Left renal pelvis (tissue), 4 donors: Measurements from ENCODE around the gene TH. TPM values are rescaled to one million over a fixed set of nuclear protein-coding genes. Genes with fewer than 3 reads are reported as not detected.
"Not testable (repeated sequence)": the region's sequence is repeated elsewhere in the genome, so short reads cannot be mapped to it uniquely, and the experiment has no call there.

Experiments
- DNase-seq, 4 donors: peaks; one replicate each; pipeline ENCODE4 v3.0.0-alpha.2; 2013; ENCODE audit warnings: low read depth in 4 of 4, low spot score in 3 of 4
- polyA plus RNA-seq, 4 donors: library from polyadenylated mRNA; unstranded; fragments of 120-200 nt; gene quantifications; one replicate each; pipeline ENCODE4 v1.2.1, GENCODE V29; 2013; ENCODE audit not compliant: insufficient read length in 4 of 4

TH gene
- polyA plus RNA-seq, 4 donors = 0.83 to 2.7 (median 1.1) TPM

- no peak for DNase-seq
Measured at GRCh38 chr11:2179516-2179915, 7.9 kb upstream of the TH start.

DNA sequence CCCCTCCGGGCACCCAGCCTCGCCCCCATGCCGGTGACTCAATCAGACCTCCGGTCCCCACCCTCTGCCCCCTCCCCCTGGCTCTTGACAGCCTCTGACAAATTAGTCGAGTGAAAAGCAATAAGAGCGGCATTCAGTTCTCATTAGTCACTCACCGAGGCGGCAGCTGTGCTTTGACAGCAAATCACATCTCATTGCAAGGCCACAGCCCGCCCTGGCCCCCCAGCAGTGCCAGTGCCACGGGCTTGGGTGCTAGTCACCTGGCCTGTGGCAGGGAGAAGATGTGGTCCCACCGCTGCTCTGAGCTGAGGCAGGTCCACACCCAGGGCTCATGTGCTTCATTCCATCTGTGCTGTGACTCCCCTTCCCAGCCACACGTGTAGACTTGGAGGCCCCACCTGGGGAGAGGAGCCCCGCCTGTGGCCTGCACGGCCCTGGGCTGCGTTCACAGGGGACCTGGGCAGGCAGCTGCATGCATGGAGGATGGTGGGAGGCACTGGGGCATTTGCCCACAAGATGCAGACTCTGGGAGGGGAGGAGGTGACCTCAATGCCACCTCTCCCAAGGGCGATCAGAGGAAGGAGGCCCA is 7.4 kb upstream of the TH start:
- DNase-seq = no peak

GRCh38 chr11:2178055-2178773 is 6.6 kb upstream of the TH start:
- DNase-seq = not testable (repeated sequence)

GRCh38 chr11:2177076-2177475 is 5.5 kb upstream of the TH start:
- no peak for DNase-seq

DNA sequence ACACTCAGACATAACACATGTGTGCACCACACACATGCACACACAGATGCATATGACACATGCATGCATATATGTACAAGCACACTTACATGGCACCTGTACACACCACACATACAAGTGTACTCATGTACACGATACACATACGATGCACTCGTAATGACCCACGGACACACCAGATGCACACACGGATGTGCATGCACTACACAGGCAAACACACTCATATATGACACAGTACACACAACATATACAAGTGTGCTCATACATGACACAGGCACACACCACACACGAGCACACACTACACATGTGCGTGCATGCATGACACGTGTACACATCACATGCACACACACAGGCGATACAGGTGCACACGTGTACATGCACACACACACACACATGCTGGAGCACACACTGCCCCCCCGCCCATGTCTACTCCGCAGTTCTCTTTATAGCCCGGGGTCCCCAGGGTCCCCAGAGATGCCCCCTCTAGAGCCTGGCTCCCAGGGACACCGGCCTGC is 4.8 kb upstream of the TH start:
- DNase-seq = no peak

- no peak for DNase-seq
Measured at GRCh38 chr11:2175659-2176058, 4.0 kb upstream of the TH start.

GRCh38 chr11:2174361-2174760 is 2.7 kb upstream of the TH start:
- DNase-seq = no peak

DNA sequence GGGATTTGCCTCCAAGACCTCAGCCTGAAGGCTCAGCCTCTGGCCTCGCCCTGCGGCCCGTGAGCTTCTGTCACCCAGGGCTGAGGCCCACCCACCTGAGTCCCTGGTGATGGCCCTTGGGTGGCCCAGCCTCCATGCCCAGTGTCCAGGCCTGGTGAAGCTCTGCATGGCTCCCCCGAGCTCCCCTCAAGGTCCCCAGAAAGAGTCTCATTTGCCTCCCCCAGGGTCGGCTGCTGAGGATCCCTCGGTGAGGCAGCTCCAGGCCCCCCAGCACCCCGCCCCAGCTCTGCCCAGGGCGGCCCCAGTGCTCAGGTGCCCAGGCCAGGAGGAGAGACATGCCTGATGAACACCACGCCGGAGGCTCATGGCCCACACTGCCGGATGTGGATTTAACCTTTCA is 2.1 kb upstream of the TH start:
- no peak for DNase-seq

DNA sequence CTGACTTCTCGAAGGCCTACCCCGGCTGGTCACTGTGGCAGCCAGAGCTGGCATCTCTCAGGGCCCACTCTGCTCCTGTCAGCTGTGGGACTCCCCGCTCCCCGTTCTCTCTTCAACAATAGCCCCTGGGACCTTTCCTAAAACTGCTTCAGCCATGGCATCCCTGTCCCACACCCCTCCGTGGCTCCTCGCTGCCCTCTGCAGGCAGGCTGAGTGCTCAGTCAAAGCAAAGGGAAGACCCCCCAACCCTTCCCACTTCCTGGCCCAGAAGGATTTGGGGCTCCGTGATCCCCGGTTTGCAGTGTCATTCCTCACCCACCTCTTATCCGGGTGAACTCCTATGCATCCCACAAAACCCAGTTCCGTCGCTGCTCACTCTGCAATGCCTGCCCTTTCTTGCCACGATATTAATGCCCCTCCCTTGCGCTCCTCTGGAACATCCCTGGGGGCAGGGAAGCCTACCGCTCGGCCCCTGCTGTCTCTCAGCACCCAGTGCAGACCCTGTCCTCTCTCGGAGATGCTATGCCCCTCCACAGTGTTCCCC is 1.6 kb upstream of the TH start:
- no peak for DNase-seq

DNA sequence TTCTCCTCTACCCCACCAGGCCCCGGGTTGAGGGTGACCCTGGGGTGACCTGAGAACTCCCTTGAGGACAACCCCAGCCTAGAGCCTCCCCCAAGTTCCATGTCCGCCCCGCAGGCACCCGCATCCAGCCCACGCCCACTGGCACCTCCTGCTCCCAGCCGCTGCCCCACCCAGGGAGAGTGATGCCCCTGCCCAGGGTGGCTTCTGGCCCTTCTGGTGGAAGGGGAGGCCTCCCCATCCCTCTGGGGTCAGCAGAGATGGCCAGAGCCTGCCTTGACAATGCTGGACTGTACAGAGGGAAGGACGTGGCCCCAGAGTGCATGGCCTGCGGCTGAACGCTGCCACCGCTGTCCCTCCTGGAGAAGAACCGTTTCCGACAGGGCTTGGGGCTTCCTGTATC is 1.1 kb upstream of the TH start:
- DNase-seq = no peak

DNA sequence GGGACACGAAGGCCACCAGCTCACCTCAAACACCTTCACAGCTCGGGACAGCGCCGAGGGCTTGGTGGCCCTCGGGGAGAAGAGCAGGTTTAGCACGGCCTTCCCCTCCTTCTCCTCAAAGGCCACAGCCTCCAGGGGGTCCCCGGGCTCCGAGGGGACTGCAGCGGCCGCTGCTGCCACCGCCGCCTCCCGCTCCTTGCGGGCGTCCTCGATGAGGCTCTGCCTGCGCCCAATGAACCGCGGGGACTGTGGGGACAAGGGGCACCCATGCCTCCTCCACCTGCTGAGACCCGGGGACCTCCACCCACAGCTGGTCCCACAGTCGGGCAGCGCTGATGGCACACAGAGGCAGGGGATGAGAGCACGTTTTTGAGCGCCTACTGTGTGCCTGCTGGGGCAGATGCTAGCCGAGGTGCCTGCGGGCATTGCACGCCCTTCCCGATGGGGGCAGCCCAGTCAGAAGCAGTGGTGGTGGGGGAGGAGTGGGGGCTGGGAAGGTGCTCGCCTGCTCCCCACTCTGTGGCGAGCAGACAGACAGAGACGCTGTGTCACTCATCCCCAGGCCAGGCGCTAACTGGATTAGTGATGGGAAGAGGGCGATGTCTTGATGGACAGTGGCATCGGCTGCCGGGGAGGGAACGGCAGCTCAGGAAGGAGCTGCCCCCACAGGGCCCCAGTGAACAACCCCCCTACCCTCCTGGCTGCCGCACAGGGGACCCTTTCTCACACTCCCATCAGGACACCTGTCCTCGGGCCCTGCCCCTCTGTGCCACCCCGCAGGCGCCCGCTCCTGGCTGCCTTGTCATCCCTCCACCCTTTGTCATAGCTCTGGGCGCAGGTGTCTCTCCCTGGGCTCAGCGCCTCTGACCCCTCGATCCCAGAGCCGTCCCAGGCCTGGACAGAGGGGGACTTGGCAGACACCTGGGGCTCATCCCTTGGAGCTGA is 1.7 kb downstream of the TH start:
- DNase-seq = no peak

GRCh38 chr11:2169005-2169378 is 2.6 kb downstream of the TH start:
- no peak for DNase-seq

DNA sequence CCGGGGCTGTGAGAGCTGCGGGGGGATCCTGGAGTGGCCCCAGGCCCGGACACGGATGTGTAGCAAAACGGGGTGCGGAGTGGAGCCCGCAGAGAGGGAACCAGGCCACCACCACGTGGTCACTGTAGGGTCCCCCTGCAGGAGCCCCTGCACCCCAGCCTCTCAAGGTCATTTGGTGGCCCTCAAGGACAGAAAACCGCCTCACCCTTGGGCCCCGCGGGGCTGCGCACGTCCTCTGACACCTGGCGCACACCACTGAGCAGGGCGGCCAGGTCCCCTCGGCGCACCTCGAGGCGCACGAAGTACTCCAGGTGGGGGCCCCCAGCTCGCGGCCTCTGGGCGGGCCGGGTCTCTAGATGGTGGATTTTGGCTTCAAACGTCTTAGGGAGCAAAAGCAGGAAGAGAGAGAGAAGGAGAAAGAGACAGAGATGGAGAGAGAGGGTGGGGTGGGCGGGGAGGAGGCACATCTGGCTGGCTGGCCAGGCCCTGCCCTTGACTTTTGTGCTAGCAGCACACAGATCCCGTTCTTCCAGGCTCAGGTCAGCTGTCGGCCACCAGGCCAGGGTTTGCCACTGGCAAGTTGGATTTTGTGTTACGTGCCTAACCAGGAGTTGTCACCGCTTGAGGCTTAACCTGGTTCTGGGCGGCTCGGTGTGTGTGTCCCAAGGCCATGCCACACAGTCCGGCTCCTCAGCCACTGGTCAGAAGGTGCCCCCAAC is 3.2 kb downstream of the TH start:
- no peak for DNase-seq

DNA sequence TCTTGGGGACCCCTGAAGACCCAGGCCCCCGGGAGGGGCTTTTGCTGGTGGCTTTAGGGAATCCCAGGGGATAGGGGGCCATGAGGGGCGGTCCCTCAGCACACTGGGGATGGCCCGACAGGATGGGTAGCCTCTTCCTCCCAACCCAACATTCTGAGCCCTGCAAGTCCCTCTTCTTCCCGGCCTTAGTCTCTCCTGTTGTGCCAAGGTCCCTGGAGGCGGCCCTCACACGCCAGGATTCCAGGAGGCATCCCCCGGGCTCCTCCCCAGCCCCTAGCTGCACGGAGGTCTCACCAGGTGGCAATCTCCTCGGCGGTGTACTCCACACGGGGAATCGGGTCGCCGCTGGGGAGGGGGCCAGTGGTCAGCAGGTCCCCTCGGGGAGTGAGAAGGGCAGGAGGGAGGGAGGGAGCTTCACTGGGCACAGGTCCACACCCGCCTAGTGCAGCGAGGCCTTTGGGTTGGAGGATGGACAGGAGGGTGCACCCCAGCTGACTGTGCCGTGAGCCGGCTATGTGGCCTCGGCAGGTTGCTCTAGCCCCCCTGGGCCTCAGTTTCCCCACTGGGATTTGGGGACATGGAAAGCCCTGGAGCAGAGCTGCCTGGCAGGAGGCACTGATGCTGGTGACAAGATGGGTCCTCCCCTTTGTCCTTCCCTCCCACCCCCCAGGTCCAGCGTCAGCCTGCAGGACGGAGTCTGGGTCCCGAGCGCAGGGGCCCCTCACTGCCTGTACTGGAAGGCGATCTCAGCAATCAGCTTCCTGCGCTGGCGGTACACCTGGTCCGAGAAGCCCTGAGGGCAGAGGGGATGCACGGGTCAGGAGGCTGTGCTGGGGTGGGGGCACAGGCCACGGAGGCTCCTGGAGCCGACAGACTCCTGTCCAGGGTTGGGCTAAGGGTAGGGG is 4.2 kb downstream of the TH start:
- DNase-seq = no peak

- DNase-seq = no peak
Measured at GRCh38 chr11:2166091-2166851, 5.3 kb downstream of the TH start.

GRCh38 chr11:2165571-2165970 is 6.0 kb downstream of the TH start:
- no peak for DNase-seq

DNA sequence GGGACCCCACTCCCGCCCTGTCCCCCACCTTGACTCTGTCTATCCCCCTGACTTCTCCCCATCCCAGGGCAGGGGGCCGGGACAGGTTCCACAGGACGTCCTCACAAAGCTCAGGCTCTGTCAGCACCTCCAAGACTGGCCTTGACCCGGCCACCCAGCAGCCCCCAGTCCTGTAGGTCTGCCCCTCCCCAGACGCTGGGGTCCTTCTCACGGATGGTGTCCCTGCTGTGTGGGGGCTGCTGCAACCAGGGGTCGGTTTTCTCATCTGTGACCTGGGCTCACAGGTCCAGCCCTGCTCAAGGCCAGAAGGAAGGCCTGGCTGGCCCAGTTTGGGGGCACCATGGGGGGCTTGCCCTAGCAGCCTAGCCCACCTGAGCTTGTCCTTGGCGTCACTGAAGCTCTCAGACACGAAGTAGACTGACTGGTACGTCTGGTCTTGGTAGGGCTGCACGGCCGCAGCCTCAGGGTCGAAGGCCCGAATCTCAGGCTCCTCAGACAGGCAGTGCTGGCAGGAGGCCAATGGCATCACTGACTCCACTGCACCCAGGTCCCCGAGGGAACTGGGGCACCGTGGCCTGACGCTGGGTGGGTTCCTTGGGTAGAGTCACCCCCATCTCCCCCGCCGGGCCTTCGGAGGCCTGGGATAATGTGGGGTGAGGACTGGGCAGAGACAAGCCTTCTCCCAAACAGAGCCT is 6.6 kb downstream of the TH start:
- DNase-seq = no peak

- DNase-seq = no peak
Measured at GRCh38 chr11:2164081-2164480, 7.5 kb downstream of the TH start.
